K562 treated with DMSO at 1 percent for 12 hours (cell line): ENCODE measurements around the gene NXNL2. TPM values are rescaled to one million over a fixed set of nuclear protein-coding genes. Genes with fewer than 3 reads are reported as not detected.

Experiments
- total RNA-seq: library from RNA; unstranded; fragments of 300-600 nt; gene quantifications from 2 replicates; pipeline ENCODE4 v1.2.3, GENCODE V29; 2022; ENCODE audit not compliant: insufficient read depth

Gene NXNL2
- not detected in 2 replicates for total RNA-seq

DNA sequence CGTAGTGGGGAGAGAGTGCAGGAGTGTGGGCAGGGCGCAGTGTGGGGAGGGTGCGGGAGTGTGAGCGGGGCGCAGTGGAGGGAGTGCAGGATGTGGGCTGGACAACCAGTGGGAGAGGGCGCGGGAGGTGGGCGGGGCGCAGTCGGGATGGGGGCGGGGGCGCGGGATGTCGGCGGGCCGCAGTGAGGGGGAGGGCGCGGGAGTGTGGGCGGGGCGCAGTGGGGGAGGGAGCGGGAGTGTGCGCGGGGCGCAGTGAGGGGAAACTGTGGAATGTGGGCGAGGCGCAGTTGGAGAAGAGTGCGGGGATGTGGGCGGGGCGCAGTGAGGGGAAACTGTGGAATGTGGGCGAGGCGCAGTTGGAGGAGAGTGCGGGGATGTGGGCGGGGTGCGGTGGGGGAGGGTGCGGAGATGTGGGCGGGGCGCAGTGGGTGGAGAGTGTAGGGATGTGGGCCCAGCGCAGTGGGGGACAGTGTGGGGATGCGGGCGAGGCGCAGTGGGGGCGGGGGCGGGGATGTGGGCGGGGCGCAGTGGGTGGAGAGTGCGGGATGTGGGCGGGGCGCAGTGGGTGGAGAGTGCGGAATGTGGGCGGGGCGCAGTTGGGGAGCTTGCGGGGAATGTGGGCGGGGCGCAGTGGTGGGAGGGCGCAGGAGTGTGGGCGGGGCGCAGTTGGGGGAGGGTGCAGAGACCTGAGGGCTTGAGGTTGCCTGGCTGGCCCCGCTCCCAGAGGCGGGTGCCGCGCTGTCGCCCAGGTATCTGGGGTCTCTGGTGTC is at the start of gene NXNL2:
Gene NXNL2, plus strand, starts transcription at position 723 of the 770 bp plus-strand sequence. CDS start 257 bp downstream, outside the sequence.

Other genes starting within 250 kb of the NXNL2 start
- gene SPIN1, start 146.7 kb upstream of the NXNL2 start, total RNA-seq: 3.6 and 18.4 TPM in 2 replicates